Stimulated activated CD4-positive, alpha-beta T cell treated with anti-CD3 and anti-CD28 coated beads, Interleukin-1b, Interleukin-23, amount 100 ng/mL, for 24 hours (primary cell): ENCODE measurements around the gene ERFL.

Experiments used
- DNase-seq, 4 experiments: peaks; one replicate each; pipeline ENCODE4 v3.0.0-alpha.2; 2020; ENCODE audit warnings: low read depth in 4 of 4, low spot score in 1 of 4

ERFL gene

DNA sequence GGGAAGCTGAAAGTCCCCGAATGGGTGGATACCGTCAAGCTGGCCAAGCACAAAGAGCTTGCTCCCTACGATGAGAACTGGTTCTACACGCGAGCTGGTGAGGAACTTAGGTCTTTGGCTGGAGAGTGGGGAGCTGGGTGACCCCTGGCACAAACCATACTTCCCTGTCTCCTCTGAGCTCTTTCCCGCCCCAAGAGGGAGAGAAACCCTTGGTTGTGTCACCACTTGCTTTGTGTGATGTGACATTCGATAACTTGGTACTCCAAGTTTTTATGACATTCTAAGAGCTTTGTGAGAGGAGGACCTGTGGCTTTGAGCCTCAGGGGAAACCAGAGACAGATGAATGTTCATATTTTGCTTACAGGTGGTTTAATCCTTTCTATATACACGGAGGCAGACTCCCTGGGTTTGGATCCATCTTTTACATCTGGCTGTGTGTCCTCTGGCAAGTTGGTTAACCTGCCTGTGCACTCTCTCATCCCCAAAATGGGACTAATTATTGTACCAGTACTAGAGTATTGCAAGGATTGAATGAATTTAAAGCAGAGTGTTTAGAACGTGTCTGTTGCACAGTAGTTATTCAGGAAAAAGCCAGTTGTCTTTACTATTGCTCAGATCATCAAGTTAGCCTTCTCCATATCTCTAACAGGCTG, 67.0 kb downstream of the ERFL start:
- DNase-seq: no peak

- DNase-seq: no peak
Observed at GRCh38 chr19:41860419-41861115, 67.7 kb downstream of the ERFL start.

DNA sequence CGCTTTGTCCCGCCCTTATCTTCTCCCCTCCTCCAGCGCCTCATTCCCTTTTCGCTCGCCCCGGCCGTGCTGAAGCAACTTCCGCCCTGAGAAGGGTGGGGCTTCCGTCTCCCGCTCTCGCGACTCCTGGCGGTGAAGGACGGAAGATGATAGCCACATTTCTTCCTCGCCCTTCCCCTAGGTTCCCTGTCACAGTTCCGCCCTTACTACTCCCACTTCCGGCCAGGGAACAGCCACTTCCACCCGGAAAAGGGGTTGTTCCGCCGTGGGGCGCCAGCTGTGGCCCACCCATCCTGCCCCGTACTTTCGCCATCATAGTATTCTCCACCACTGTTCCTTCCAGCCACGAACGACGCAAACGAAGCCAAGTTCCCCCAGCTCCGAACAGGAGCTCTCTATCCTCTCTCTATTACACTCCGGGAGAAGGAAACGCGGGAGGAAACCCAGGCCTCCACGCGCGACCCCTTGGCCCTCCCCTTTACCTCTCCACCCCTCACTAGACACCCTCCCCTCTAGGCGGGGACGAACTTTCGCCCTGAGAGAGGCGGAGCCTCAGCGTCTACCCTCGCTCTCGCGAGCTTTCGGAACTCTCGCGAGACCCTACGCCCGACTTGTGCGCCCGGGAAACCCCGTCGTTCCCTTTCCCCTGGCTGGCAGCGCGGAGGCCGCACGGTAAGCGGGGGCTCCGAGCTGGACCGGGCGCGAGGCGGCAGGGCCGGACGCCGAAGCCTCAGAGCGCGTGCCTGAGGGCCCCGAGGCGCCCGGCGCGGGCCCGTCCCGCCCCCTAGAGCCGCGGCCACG, 68.4 kb downstream of the ERFL start, which contains the start of gene RPS19:
RPS19 (plus strand) TSS at position 638 of the 801 bp plus-strand sequence. CDS start 520 bp downstream, outside the sequence.
- DNase-seq: peak; percentile 94 to 97 (median 96)

- no peak for DNase-seq
Observed at GRCh38 chr19:41859213-41859617, 69.0 kb downstream of the ERFL start.
